ENCODE measurements around the gene ANKRD44. TPM values are rescaled to one million over a fixed set of nuclear protein-coding genes. Genes with fewer than 3 reads are reported as not detected.

Gene ANKRD44
- total RNA-seq, 1 donor from 2014 or later, result 14.2 TPM

GRCh38 chr2:197141702-197142473, 168.7 kb downstream of the ANKRD44 start:
- Mint-ChIP-seq H3K27ac (no peak overlapping the region), H3K9me3 (no peaks in the 10 kb centered on the region), H3K4me3 (no peak overlapping the region), H3K4me1 (ENCODE audit: unreplicated experiment) (peaks cover 14% of the 10 kb centered on the region), H3K36me3 (no peaks in the 10 kb centered on the region), H3K27me3 (no peaks in the 10 kb centered on the region)
- TF ChIP-seq CTCF (conservative IDR thresholded peaks at IDR 0.05), result no peak
- DNase-seq (ENCODE audit: extremely low spot score, unreplicated experiment), result no peak

GRCh38 chr2:197140045-197140444, 170.5 kb downstream of the ANKRD44 start:
- no peaks in the 10 kb centered on the region for H3K27me3 Mint-ChIP-seq
- no peak overlapping the region for H3K4me3 Mint-ChIP-seq
- DNase-seq (ENCODE audit: extremely low spot score, unreplicated experiment), result no peak
- H3K9me3 Mint-ChIP-seq, result no peaks in the 10 kb centered on the region
- H3K27ac Mint-ChIP-seq, result no peak overlapping the region
- TF ChIP-seq CTCF (conservative IDR thresholded peaks at IDR 0.05), result no peak
- H3K36me3 Mint-ChIP-seq, result no peaks in the 10 kb centered on the region
- peaks cover 7% of the 10 kb centered on the region for H3K4me1 Mint-ChIP-seq (ENCODE audit: unreplicated experiment)

- H3K4me1 Mint-ChIP-seq (ENCODE audit: unreplicated experiment), result peaks cover 7% of the 10 kb centered on the region
- H3K4me3 Mint-ChIP-seq, result no peak overlapping the region
- H3K9me3 Mint-ChIP-seq, result no peaks in the 10 kb centered on the region
- H3K36me3 Mint-ChIP-seq, result no peaks in the 10 kb centered on the region
- DNase-seq (ENCODE audit: extremely low spot score, unreplicated experiment), result no peak
- H3K27me3 Mint-ChIP-seq, result no peaks in the 10 kb centered on the region
- no peak for TF ChIP-seq CTCF (conservative IDR thresholded peaks at IDR 0.05)
- H3K27ac Mint-ChIP-seq, result no peak overlapping the region
Measured at GRCh38 chr2:197138506-197138905, 172.1 kb downstream of the ANKRD44 start.

GRCh38 chr2:197137826-197138477, 172.6 kb downstream of the ANKRD44 start:
- H3K27ac Mint-ChIP-seq, result no peak overlapping the region
- H3K4me3 Mint-ChIP-seq, result no peak overlapping the region
- no peaks in the 10 kb centered on the region for H3K9me3 Mint-ChIP-seq
- no peaks in the 10 kb centered on the region for H3K36me3 Mint-ChIP-seq
- no peak for DNase-seq (ENCODE audit: extremely low spot score, unreplicated experiment)
- H3K4me1 Mint-ChIP-seq (ENCODE audit: unreplicated experiment), result peaks cover 7% of the 10 kb centered on the region
- no peak for TF ChIP-seq CTCF (conservative IDR thresholded peaks at IDR 0.05)
- H3K27me3 Mint-ChIP-seq, result no peaks in the 10 kb centered on the region

GRCh38 chr2:197137231-197137630, 173.3 kb downstream of the ANKRD44 start:
- no peak for TF ChIP-seq CTCF (conservative IDR thresholded peaks at IDR 0.05)
- no peaks in the 10 kb centered on the region for H3K9me3 Mint-ChIP-seq
- no peaks in the 10 kb centered on the region for H3K36me3 Mint-ChIP-seq
- no peak overlapping the region for H3K27ac Mint-ChIP-seq
- DNase-seq (ENCODE audit: extremely low spot score, unreplicated experiment), result no peak
- no peaks in the 10 kb centered on the region for H3K27me3 Mint-ChIP-seq
- H3K4me1 Mint-ChIP-seq (ENCODE audit: unreplicated experiment), result peaks cover 7% of the 10 kb centered on the region
- no peak overlapping the region for H3K4me3 Mint-ChIP-seq
